ENCODE measurements around the gene DLG1.

DLG1 gene

DNA sequence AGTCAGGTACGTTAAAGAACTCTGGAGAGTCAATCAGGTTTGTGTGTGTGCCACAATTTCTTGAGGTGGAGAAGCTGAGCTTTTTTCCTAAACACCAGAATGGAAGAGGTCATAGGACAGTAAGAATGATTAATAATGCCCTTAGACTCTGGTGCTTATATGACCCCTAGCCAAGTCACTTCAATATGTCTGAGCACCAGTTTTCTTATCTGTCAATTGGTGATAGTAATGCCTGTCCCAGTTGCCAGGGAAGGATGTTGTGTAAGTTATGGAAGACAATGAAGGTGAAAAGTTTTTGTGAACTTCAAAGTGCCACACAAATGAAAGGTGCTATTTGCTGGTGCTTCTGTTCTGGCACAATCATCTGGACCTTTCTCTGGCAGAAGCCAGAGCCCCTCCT lies 22.2 kb upstream of the DLG1 start:
- in situ Hi-C loops (cut with MboI; ENCODE audit: low sequenced_read_pairs) = no loop called here

- in situ Hi-C loops (cut with MboI; ENCODE audit: low sequenced_read_pairs) = no loop called here
Measured at GRCh38 chr3:197317250-197317963, 19.0 kb upstream of the DLG1 start.

DNA sequence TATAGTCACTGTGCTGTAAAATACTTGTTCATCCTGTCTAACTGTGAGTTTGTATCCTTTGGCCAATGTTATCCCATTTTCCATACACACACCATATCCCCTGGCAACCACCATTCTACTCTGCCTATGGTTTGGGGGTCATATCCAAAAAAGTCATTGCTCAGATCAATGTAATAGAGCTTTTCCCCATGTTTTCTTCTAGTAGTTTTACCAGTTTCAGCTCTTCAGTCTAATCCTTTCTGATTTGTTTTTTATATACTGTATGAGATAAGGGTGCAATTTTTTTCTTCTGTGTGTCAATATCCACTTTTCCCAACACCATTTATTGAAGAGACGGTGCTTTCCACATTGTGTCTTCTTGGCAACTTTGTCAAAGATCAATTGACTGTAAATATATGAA lies 14.0 kb upstream of the DLG1 start:
- in situ Hi-C loops (cut with MboI; ENCODE audit: low sequenced_read_pairs) = no loop called here

DNA sequence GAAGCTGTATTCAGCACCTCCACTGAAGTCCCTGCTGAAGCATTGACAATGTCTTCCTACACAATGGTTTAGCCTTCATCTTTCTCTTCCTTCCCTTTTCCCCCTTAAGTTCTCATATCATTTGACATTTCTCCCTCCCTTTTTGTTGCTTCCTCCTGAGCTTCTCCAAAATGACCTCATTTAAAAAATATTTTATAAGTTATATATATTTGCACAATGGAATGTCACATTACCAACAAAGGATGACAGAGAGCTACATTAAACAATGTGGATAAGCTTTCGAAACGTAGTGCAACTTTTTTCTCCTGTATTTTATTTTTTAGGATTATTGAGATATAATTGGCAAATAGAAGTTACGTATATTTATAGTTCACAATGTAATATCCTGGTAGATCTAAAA lies 13.2 kb upstream of the DLG1 start:
- in situ Hi-C loops (cut with MboI; ENCODE audit: low sequenced_read_pairs) = no loop called here

- in situ Hi-C loops (cut with MboI; ENCODE audit: low sequenced_read_pairs) = no loop called here
Measured at GRCh38 chr3:197309528-197310361, 11.3 kb upstream of the DLG1 start.

DNA sequence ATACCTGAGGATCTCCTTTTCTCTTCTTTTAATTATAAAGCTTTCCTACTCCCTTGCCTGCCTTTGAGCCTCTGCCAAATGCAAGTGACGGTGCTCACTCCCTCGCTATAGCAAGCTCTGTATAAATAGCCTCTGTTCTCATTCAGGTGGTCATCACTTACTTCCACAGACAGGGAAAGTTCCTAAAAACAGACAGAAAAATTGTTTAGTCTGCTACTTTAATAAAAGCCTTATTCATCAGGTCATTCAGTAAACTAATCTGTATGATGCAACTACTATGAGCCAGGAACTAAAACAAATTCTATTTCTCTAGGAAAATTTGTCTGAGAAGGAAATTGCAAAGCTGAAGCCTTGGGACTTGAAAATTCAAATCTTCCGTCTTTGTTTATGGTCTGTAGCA lies 10.2 kb upstream of the DLG1 start:
- in situ Hi-C loops (cut with MboI; ENCODE audit: low sequenced_read_pairs) = no loop called here

DNA sequence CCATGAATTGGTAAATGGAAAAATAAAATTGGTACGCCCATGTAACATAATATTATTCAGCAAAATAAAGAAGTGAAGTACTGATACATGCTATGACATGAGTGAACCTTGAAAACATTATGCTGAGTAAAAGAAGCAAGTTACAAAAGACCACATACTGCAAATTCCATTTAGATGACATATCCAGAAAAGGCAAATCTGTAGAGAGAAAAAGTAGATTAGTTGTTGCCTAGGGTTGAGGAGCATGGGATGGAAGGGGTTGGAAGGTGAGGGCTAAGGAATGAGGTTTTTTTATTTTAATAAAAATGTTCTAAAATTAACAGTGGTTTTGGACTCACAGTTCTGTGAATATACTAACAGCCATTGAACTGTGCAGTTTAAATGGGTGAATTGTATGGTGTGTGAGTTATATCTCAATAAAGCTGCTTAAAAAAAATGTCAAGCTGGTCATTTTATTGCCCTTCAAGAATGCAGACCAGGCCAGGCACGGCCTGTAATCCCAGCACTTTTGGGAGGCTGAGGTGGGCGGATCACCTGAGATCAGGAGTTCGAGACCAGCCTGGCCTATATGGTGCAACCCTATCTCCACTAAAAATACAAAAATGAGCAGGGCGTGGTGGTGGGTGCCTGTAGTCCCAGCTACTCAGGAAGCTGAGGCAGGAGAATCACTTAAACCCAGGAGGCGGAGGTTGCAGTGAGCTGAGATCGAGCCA lies 8.1 kb upstream of the DLG1 start:
- in situ Hi-C loops (cut with MboI; ENCODE audit: low sequenced_read_pairs) = no loop called here

DNA sequence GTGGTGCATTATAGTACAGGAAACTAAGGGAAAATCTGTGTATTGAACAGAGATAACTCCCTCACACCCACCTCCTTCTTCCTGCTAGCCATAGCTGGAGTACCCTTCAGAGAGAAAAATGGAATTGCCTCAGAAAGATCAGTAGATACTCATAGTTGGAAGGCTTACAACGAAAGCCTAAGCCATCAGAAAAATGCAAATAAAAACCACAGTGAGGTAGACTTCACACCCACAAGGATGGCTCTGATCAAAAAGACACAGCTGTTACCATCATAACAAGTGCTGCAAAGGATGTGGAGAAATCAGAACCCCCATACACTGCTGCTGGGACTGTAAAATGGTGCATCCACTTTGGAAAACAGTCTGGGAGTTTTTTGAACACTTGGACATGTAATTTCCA lies 7.4 kb upstream of the DLG1 start:
- in situ Hi-C loops (cut with MboI; ENCODE audit: low sequenced_read_pairs) = no loop called here

- in situ Hi-C loops (cut with MboI; ENCODE audit: low sequenced_read_pairs) = no loop called here
Measured at GRCh38 chr3:197303452-197303851, 5.0 kb upstream of the DLG1 start.

GRCh38 chr3:197302696-197303341 lies 4.4 kb upstream of the DLG1 start:
- in situ Hi-C loops (cut with MboI; ENCODE audit: low sequenced_read_pairs) = no loop called here

DNA sequence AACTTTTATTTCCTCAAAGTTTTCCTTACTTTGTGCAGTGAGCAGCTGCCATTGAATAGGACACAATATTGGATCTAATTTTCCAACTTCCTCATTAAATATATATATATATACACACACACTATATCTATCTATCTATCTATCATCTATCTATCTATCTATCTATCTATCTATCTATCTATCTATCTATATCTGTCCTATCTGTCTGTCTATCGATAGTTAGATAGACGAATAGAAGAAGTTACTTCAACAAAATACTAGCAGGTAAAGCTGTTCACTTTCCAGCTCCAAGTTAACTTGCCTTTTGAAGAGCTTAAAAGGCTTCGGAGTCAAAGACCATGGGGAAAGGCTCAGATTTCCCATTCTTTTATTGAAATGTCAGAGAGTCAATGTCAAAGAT lies 3.6 kb upstream of the DLG1 start:
- in situ Hi-C loops (cut with MboI; ENCODE audit: low sequenced_read_pairs) = no loop called here

DNA sequence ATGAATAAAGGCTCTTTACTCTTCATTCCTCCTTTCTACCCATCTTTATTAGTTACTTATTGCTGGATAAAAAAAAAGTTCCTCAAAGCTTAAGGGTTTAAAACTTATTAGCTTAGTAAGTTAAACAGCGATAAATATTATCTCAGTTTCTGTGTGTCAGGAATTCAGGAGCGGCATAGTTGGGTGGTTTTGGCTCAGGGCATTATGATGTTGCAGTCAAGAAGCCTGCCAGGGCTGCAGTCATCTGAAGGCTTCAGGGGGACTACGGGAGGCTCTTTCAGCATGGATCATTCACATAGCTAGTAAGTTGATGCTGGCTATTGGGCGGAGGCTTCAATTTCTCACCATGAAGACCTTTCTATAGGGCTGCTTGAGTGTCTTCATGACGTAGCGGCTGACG lies 1.9 kb upstream of the DLG1 start:
- in situ Hi-C loops (cut with MboI; ENCODE audit: low sequenced_read_pairs) = no loop called here

GRCh38 chr3:197298945-197299854 lies 788 bp upstream of the DLG1 start:
- in situ Hi-C loops (cut with MboI; ENCODE audit: low sequenced_read_pairs) = no loop called here

DNA sequence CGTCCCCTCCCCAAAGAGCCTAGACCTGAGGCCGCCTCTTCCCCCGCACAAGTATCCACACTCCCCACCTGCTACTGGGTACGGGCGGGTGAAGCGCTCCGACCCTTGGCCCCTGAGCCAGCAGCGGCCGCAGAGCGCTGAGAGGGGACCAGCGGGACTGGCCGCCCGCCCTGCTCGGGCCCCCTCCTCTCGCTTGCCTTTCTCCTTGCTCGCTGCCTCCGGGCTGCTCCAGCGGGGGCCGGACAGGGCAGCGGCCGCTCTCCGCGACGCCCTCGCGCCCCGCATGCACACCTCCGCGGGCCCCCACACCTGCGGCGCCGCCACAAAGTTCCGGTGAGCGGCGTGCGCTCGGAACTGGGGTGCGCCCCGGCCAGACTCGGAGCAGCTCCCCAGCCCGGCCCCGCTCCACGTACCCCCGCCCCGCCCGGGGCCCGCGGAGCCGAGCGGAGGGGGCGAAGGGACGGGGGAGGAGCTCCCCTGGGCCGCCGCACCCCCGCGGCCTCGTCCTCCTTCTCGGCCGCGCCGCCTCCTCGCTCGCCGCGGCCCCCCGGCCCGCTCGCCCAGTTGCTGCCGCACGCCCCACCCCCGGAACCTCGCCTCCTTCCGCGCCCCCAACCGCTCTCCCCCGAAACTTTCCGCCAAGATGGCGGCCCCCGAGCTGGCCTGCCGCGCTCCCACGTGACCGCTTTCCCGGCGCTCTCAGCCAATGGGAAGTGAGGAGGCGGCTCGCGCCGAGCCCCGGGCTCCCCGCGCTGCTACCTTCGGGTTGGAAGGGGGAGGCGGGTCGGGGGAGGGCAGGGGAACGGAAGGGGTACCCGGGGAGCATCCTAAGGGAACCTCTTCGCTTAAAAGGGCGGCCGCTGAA lies 704 bp downstream of the DLG1 start:
- in situ Hi-C loops (cut with MboI; ENCODE audit: low sequenced_read_pairs) = no loop called here

GRCh38 chr3:197297002-197297401 lies 1.4 kb downstream of the DLG1 start:
- in situ Hi-C loops (cut with MboI; ENCODE audit: low sequenced_read_pairs) = no loop called here

- in situ Hi-C loops (cut with MboI; ENCODE audit: low sequenced_read_pairs) = no loop called here
Measured at GRCh38 chr3:197296545-197296944, 1.9 kb downstream of the DLG1 start.

- in situ Hi-C loops (cut with MboI; ENCODE audit: low sequenced_read_pairs) = no loop called here
Measured at GRCh38 chr3:197295871-197296270, 2.5 kb downstream of the DLG1 start.

DNA sequence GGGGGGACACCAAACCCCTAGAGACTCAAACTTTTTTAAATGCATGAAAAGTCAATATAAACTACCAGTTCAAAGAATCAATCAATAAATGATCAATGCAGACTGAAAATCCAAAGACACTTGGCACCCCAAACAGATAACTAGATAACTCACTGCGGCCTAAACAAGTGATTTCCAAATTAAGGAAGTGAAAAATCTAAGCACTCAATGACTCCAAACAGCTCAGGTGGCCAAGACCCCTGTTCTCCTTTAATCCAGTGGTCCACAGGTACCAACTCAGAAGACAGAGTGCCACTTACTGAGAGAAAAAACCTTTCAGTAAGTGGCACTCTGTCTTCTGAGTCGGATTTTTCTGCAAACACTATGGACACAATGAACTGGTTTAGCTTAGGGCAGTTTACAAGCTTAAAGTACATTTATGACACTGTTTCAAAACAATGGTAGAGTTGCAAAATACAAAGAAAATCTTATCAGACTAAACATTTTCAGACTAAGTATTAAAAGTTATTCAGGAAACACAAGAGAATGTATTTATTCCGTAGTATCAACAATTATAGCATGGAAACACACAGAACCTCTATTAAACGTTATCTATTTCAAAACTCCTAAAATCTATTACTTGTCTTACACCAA lies 4.7 kb downstream of the DLG1 start:
- in situ Hi-C loops (cut with MboI; ENCODE audit: low sequenced_read_pairs) = no loop called here

DNA sequence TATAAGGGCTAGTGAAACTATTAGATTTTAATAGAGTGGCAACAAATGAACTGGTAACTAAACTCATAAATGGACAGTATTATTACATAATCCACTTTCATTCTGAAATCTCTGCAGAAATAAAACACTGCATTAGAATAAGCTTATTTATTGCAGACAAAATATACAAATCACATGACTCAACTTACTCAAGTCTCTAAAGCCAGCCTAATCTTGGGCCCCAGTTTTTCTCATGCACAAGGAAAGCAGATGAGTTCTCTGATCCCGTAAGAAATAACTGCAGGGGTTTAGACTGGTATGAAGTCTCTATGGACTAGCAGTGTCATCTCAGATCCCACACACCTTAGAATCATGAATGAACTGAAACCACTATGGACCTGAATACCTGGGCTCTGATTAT lies 5.8 kb downstream of the DLG1 start:
- in situ Hi-C loops (cut with MboI; ENCODE audit: low sequenced_read_pairs) = no loop called here

Measured in HL-60/S4 treated with retinoic acid at 250 ng/mL for 4 days and 3 days (cell line).